A673 (cell line): Measurements from ENCODE around the gene MAD2L2. TPM values are rescaled to one million over a fixed set of nuclear protein-coding genes. Genes with fewer than 3 reads are reported as not detected.
"Not testable (repeated sequence)": the region's sequence is repeated elsewhere in the genome, so short reads cannot be mapped to it uniquely, and the experiment has no call there.

Source experiments
- BruUV-seq: library from RNA; stranded (reverse); fragments of 400-500 nt; replicated peaks from 2 replicates; lab custom pipeline; 2021; lab: Mats Ljungman, UMichigan
- CTCF ChIA-PET: fragments of 300-600 bp; sonication (Branson Sonifier 250); formaldehyde crosslinking; loops from one replicate; lab custom pipeline; 2022; ENCODE audit warnings: antibody characterized with exemption; lab: Charles Lee
- POLR2A ChIA-PET: fragments of 300-600 bp; sonication (Branson Sonifier 250); formaldehyde crosslinking; loops from one replicate; lab custom pipeline; 2022; ENCODE audit warnings: antibody characterized with exemption; ENCODE audit not compliant: low non-redundant PET; lab: Charles Lee
- DNase-seq: peaks from one replicate; pipeline ENCODE4 v3.0.0-alpha.2; 2015; ENCODE audit warnings: low spot score
- H3K27ac ChIP-seq: fragments of 200-600 bp; sonication (generic); 2 replicates; pipeline ENCODE4 v1.5.1; 2016; ENCODE audit warnings: mixed run types, low read depth, mild to moderate bottlenecking, mixed read lengths, antibody characterized with exemption, low read length; ENCODE audit not compliant: poor library complexity, severe bottlenecking
- H3K27me3 ChIP-seq: fragments of 200-600 bp; sonication (generic); replicated peaks from 2 replicates; pipeline ENCODE4 v1.6.1; 2017; ENCODE audit warnings: mixed run types, low read depth, mild to moderate bottlenecking, mixed read lengths, antibody characterized with exemption, low read length; ENCODE audit not compliant: insufficient read depth, poor library complexity
- H3K36me3 ChIP-seq: fragments of 200-600 bp; sonication (generic); 2 replicates; pipeline ENCODE4 v1.6.1; 2016; ENCODE audit warnings: mixed run types, mild to moderate bottlenecking, mixed read lengths, antibody characterized with exemption, low read length; ENCODE audit not compliant: insufficient read depth, poor library complexity, severe bottlenecking
- H3K4me1 ChIP-seq: fragments of 200-600 bp; sonication (generic); 2 replicates; pipeline ENCODE4 v1.6.1; 2017; ENCODE audit warnings: mixed run types, mild to moderate bottlenecking, mixed read lengths, antibody characterized with exemption, low read length; ENCODE audit not compliant: insufficient read depth, poor library complexity, severe bottlenecking
- H3K4me3 ChIP-seq: fragments of 200-600 bp; sonication (generic); 2 replicates; pipeline ENCODE4 v1.5.1; 2016; ENCODE audit warnings: low read depth, mixed run types, mild to moderate bottlenecking, mixed read lengths, low read length; ENCODE audit not compliant: poor library complexity, severe bottlenecking
- H3K9me3 ChIP-seq: fragments of 200-600 bp; sonication (generic); 2 replicates; pipeline ENCODE4 v1.6.1; 2016; ENCODE audit warnings: mixed run types, low read depth, mild to moderate bottlenecking, mixed read lengths, antibody characterized with exemption, low read length; ENCODE audit not compliant: poor library complexity, severe bottlenecking
- CTCF ChIP-seq: fragments of 300-800, 200-600 bp; sonication (generic); conservative IDR thresholded peaks from 2 replicates; pipeline ENCODE4 v1.5.1; 2017; ENCODE audit warnings: low read depth, mild to moderate bottlenecking, antibody characterized with exemption, low read length, moderate library complexity, mixed read lengths
- EZH2 ChIP-seq: fragments of 200-600 bp; sonication (generic); IDR thresholded peaks from 2 replicates; pipeline ENCODE4 v1.6.1; 2017; ENCODE audit warnings: borderline replicate concordance, low read depth, mild to moderate bottlenecking, mixed read lengths, antibody characterized with exemption, low read length; ENCODE audit not compliant: poor library complexity, severe bottlenecking
- intact Hi-C: fragments of 100-400 bp; cut with micrococcal nuclease; formaldehyde crosslinking; loops from one replicate; pipeline ENCODE4 v1.10.0; 2022; ENCODE audit not compliant: unreplicated experiment
- total RNA-seq: library from RNA; stranded (reverse); gene quantifications from 2 replicates; pipeline ENCODE4 v1.2.3, GENCODE V29; 2021

The MAD2L2 gene
- total RNA-seq, 1 experiment from 2014 or later: 134 TPM

GRCh38 chr1:11645270-11645669 is 35.7 kb downstream of the MAD2L2 start:
- BruUV-seq: no TSS peak
- DNase-seq: no peak
- H3K4me3 ChIP-seq: no peak overlapping the region
- TF ChIP-seq EZH2 (no peak), CTCF (no peak)
- peaks cover 10% of the 10 kb centered on the region for H3K4me1 ChIP-seq
- intact Hi-C loops: no loop called here
- no peaks in the 10 kb centered on the region for H3K9me3 ChIP-seq
- peaks cover 5% of the 10 kb centered on the region for H3K27me3 ChIP-seq
- ChIA-PET CTCF (interaction anchor here (0.6 to 1.7 kb wide), 4 partner anchors 9 to 607 kb away, joined by 4 to 21 read pairs (median 5); partner anchors contain the start of genes FBXO44 and FBXO6), POLR2A (no interaction called here)
- no peaks in the 10 kb centered on the region for H3K36me3 ChIP-seq
- H3K27ac ChIP-seq: no peak overlapping the region

GRCh38 chr1:11643782-11644181 is 37.2 kb downstream of the MAD2L2 start:
- H3K36me3 ChIP-seq: no peaks in the 10 kb centered on the region
- no peak overlapping the region for H3K27ac ChIP-seq
- H3K9me3 ChIP-seq: no peaks in the 10 kb centered on the region
- no peak overlapping the region for H3K4me3 ChIP-seq
- ChIA-PET CTCF (interaction anchor here (0.7 to 1.8 kb wide), 3 partner anchors 192 to 606 kb away, joined by 5 to 14 read pairs (median 11); no protein-coding TSS in a partner anchor), POLR2A (no interaction called here)
- BruUV-seq: no TSS peak
- intact Hi-C loops: loop anchor here (2.0 to 5.0 kb wide), 2 partner anchors 165 to 326 kb away; partner anchors contain the start of gene DISP3
- H3K27me3 ChIP-seq: peaks cover 19% of the 10 kb centered on the region
- DNase-seq: no peak
- no peak for TF ChIP-seq EZH2
- H3K4me1 ChIP-seq: no peaks in the 10 kb centered on the region

GRCh38 chr1:11642418-11643017 is 38.4 kb downstream of the MAD2L2 start:
- BruUV-seq, H3K4me1 ChIP-seq, POLR2A ChIA-PET, H3K36me3 ChIP-seq, H3K27ac ChIP-seq, H3K9me3 ChIP-seq, H3K4me3 ChIP-seq: not testable (repeated sequence)
- peak; percentile 90 for TF ChIP-seq CTCF
- DNase-seq: peak; percentile 78
- peaks cover 31% of the 10 kb centered on the region for H3K27me3 ChIP-seq
- intact Hi-C loops: loop anchor here (1.0 to 5.0 kb wide), 5 partner anchors 164 to 605 kb away; partner anchors contain the start of gene DISP3
- CTCF ChIA-PET: interaction anchor here (0.7 to 1.8 kb wide), 2 partner anchors 401 to 611 kb away, joined by 3 to 14 read pairs; no protein-coding TSS in a partner anchor
